ES-I3 (cell line): ENCODE results near the gene DNMBP.
"Not testable (repeated sequence)": the region's sequence is repeated elsewhere in the genome, so short reads cannot be mapped to it uniquely, and the experiment has no call there.

Experiments
- H3K36me3 ChIP-seq: 2 replicates; pipeline ENCODE4 v1.6.1; 2013; ENCODE audit warnings: mild to moderate bottlenecking, low read length, control low read depth, moderate library complexity; ENCODE audit not compliant: insufficient read depth
- H3K4me1 ChIP-seq: 2 replicates; pipeline ENCODE4 v1.6.1; 2013; ENCODE audit warnings: mild to moderate bottlenecking, control low read depth, low read length; ENCODE audit not compliant: insufficient read depth
- H3K9ac ChIP-seq: 2 replicates; pipeline ENCODE4 v1.6.1; 2013; ENCODE audit warnings: low read depth, mild to moderate bottlenecking, low read length, moderate library complexity
- H3K9me3 ChIP-seq: 2 replicates; pipeline ENCODE4 v1.6.1; 2013; ENCODE audit warnings: mild to moderate bottlenecking, low read length, moderate library complexity; ENCODE audit not compliant: control insufficient read depth, insufficient read depth

Gene DNMBP

GRCh38 chr10:99872367-99873162 lies 137.2 kb downstream of the DNMBP start:
- Histone ChIP-seq H3K9ac (no peak overlapping the region), H3K36me3 (peaks cover 8% of the 10 kb centered on the region), H3K4me1 (no peaks in the 10 kb centered on the region), H3K9me3 (no peaks in the 10 kb centered on the region)

- no peaks in the 10 kb centered on the region for H3K36me3 ChIP-seq
- no peaks in the 10 kb centered on the region for H3K9me3 ChIP-seq
- no peak overlapping the region for H3K9ac ChIP-seq
- no peaks in the 10 kb centered on the region for H3K4me1 ChIP-seq
These were observed 139.5 kb downstream of the DNMBP start for GRCh38 chr10:99870123-99870730.

- H3K9ac ChIP-seq: no peak overlapping the region
- H3K9me3 ChIP-seq: no peaks in the 10 kb centered on the region
- no peaks in the 10 kb centered on the region for H3K36me3 ChIP-seq
- no peaks in the 10 kb centered on the region for H3K4me1 ChIP-seq
These were observed 140.1 kb downstream of the DNMBP start for GRCh38 chr10:99869581-99870122.

- not testable (repeated sequence) for H3K9me3 ChIP-seq, H3K4me1 ChIP-seq, H3K36me3 ChIP-seq, H3K9ac ChIP-seq
These were observed 142.5 kb downstream of the DNMBP start for GRCh38 chr10:99867250-99867649.

DNA sequence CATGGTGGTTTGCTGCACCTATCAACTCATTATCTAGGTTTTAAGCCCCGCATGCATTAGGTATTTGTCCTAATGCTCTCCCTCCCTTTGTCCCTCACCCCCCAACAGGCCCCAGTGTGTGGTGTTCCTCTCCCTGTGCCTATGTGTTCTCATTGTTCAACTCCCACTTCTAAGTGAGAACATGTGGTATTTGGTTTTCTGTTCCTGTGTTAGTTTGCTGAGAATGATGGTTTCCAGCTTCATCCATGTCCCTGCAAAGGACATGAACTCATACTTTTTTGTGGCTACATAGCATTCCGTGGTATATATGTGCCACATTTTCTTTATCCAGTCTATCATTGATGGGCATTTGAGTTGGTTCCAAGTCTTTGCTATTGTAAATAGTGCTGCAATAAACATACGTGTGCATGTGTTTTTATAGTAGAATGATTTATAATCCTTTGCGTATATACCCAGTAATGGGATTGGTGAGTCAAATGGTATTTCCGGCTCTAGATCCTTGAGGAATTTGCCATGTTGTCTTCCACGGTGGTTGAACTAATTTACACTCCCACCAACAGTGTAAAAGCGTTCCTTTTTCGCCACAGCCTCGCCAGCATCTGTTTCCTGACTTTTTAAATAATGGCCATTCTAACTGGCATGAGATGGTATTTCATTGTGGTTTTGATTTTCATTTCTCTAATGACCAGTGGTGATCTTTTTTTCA lies 146.1 kb downstream of the DNMBP start:
- not testable (repeated sequence) for H3K36me3 ChIP-seq, H3K9ac ChIP-seq, H3K9me3 ChIP-seq, H3K4me1 ChIP-seq

DNA sequence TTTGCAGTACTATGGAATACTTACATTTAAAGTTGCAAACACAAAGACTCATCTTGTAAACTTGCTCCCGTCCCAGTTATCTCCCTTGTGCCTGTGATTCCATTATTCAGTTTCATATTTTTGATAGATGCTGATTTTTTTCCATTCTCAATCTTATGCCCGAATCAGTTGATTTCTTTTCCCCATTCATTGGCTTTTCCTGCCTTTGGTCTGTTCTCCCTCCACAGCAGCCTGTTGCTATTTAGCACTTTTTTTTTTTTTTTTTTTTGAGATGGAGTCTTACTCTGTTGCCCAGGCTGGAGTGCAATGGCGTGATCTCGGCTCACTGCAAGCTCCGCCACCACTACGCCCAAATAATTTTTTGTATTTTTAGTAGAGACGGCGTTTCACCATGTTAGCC lies 149.3 kb downstream of the DNMBP start:
- no peaks in the 10 kb centered on the region; the same call in 1 of the 2 replicates for H3K4me1 ChIP-seq
- no peaks in the 10 kb centered on the region for H3K9me3 ChIP-seq
- H3K9ac ChIP-seq: no peak overlapping the region
- H3K36me3 ChIP-seq: no peaks in the 10 kb centered on the region

DNA sequence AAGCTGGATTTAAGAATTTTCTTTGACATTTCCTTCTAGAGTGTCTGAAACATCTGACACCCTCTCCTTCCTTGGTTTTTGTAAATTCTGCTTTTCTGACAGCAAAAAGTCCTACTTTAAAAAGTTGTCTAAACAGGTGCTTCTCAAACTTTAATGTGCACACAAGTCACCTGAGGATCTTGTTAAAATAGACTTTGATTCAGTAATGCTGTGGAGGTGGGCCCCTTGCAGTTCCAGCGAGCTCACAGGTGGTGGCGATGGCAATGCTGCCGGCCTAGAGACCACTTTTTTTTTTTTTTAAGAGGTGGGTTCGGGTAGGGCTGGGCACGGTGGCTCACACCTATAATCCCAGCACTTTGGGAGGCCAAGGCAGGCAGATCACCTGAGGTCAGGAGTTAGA lies 150.2 kb downstream of the DNMBP start:
- no peaks in the 10 kb centered on the region for H3K36me3 ChIP-seq
- H3K9me3 ChIP-seq: no peaks in the 10 kb centered on the region
- H3K4me1 ChIP-seq: no peaks in the 10 kb centered on the region; the same call in none of the 2 replicates
- H3K9ac ChIP-seq: no peak overlapping the region

DNA sequence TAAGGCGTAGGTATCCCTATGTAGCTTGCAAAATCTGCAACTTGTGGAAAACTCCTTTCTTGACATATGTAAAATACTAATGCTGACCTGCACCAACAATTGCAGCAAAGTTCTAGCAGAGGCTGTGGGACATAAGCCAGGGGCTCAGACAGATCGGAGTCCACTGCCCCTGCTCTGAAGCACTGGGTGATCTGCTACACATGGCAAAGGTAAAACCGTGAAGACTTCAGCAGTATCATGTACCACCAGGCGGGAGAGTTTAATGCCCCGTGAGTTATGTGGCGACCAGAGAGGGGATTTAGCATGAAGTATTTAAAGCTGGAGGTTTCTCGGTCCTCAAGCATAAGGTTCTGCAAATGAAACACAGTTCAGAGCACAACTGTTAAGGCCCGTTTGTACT lies 150.9 kb downstream of the DNMBP start:
- Histone ChIP-seq H3K9me3 (no peaks in the 10 kb centered on the region), H3K4me1 (peaks cover 2% of the 10 kb centered on the region), H3K36me3 (no peaks in the 10 kb centered on the region), H3K9ac (no peak overlapping the region)

DNA sequence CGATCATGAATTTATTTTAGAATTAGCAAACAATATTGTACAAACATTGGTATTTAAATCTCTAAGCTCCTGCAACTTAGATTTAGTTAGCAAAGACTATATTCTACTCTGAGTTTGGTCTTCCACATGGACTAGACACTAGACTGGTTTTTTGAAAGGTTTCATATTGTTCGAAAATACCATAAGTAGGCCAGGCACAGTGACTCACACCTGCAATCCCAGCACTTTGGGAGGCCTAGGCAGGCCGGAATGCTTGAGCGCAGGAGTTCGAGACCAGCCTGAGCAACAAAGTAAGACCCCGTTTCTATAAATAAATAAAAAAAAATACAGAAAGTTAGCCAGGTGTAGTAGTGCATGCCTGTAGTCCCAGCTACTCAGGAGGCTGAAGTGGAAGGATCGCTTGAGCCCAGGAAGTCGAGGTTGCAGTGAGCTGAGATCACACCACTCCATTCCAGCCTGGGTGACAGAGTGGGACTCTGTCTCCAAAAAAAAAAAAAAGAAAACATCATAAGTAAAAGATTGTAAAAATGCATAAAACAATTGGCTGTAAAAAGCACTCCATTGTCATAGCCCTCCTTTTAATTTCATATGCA lies 154.2 kb downstream of the DNMBP start:
- no peaks in the 10 kb centered on the region for H3K36me3 ChIP-seq
- peaks cover 12% of the 10 kb centered on the region for H3K4me1 ChIP-seq
- H3K9me3 ChIP-seq: no peaks in the 10 kb centered on the region
- no peak overlapping the region for H3K9ac ChIP-seq

DNA sequence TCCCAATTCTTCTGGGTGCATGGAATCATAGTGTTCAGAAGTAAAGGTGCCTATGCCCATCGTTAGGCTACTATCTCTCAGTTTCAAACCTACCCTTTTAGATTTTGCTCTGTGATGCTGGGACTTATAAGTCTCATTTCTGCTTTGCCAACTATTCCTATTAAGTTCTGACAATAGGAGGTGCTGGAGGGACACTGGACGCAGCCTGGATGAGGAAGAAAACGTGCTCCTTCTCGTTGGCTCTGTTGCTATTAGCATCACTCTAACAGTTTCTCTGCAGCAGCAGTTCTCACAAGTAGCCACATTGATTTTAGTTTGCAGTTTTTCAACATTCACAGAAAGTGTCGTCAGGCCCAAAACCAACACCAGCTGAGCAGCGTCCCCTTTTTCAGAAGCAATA lies 154.9 kb downstream of the DNMBP start:
- Histone ChIP-seq H3K36me3 (no peaks in the 10 kb centered on the region), H3K9me3 (no peaks in the 10 kb centered on the region), H3K9ac (no peak overlapping the region), H3K4me1 (peaks cover 17% of the 10 kb centered on the region)

GRCh38 chr10:99853655-99854054 lies 156.1 kb downstream of the DNMBP start:
- Histone ChIP-seq H3K9me3 (no peaks in the 10 kb centered on the region), H3K9ac (no peak overlapping the region), H3K4me1 (peaks cover 27% of the 10 kb centered on the region), H3K36me3 (no peaks in the 10 kb centered on the region)

- peaks cover 33% of the 10 kb centered on the region for H3K4me1 ChIP-seq
- H3K36me3 ChIP-seq: no peaks in the 10 kb centered on the region
- H3K9me3 ChIP-seq: no peaks in the 10 kb centered on the region
- H3K9ac ChIP-seq: no peak overlapping the region
These were observed 157.1 kb downstream of the DNMBP start for GRCh38 chr10:99852481-99853213.

DNA sequence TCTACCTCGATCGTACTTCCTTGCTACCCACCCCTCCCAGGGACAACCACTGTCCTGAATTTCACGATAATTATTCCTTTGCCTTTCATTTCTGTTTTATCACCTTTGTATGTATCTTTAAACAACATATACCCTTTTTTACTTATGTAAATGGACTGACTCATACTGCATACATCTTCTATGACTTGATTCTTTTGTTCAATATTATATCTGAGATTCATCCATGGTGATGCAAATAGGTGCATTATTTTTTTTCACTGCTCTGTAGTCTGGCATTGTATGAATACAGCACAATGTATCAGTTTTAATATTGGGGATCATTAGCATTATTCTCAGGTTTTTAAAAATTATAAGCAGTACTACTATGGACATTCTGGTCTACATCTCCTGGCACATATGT lies 157.9 kb downstream of the DNMBP start:
- Histone ChIP-seq H3K9ac (no peak overlapping the region), H3K36me3 (no peaks in the 10 kb centered on the region), H3K4me1 (peaks cover 33% of the 10 kb centered on the region), H3K9me3 (no peaks in the 10 kb centered on the region)
